ENCODE results near the gene HS1BP3. TPM values are rescaled to one million over a fixed set of nuclear protein-coding genes. Genes with fewer than 3 reads are reported as not detected.

The HS1BP3 gene
- total and polyA plus RNA-seq, 2 donors (not counting 3 experiments of a cell fraction or from before 2014, with no cell fraction given): 27.4 to 33.1 TPM

DNA sequence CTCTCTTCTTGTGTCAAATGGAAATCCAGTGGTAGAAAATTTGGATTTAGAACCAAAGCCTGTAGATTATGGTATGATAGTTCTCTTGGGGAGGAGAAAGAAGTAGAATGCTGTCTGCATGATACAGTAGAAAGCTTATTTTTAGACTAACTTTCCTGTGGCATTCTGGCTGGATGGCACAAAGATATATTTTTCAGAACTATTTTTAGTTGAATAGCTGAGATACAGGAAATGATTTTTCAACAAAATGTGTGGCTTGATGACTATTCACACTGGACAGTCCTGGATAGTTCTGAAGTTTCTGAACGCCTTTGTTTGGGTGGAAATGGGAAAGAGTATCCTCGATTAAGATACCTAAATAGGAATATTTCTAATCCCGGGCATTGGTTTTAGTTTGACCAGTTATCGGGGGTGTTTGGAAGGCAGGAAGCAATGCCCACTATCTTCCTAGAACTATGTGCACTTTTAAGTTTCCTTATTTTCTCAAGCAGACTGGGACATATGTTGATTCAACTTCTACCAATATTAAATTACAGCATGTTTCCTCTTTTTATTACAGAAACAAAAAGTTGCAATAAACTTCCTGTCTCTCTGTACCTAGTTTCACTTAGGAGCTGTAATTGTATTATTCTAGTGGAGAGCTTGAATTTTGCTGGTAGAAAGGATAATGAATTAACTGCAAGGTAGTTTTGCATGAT, 48.2 kb upstream of the HS1BP3 start:
- H3K9ac ChIP-seq (replicated peaks; ENCODE audit: extremely low read depth, insufficient read depth, low read length): peak overlapping the region; percentile 11
- dilution Hi-C loops (cut with MboI; ENCODE audit: extremely low pct_ligation_motif_present, low sequenced_read_pairs) (no loop called here), intact Hi-C loops (cut with micrococcal nuclease) (no loop called here)
- DNase-seq (ENCODE audit: low read depth, low spot score) (peak; percentile 59), FAIRE-seq (peak; percentile 40)
- peak overlapping the region; percentile 12 for H3K27ac ChIP-seq (ENCODE audit: insufficient read depth, low read depth, low read length)
- BruUV-seq (replicated peaks): no TSS peak
- no peaks in the 10 kb centered on the region for H3K9me3 ChIP-seq (replicated peaks; ENCODE audit: control insufficient read depth, insufficient read depth, low read length)
- H3K4me1 ChIP-seq (ENCODE audit: control insufficient read depth, extremely low read depth, insufficient read depth, low read length): peaks cover 15% of the 10 kb centered on the region
- peak overlapping the region; percentile 57 for H2AFZ ChIP-seq (ENCODE audit: low read depth, low read length)
- H3K9me1 ChIP-seq (replicated peaks; ENCODE audit: control insufficient read depth, extremely low read depth, insufficient read depth, low read length): no peaks in the 10 kb centered on the region
- H3K4me2 ChIP-seq (ENCODE audit: insufficient read depth, low read length): peak overlapping the region; percentile 80
- no peaks in the 10 kb centered on the region for H3K27me3 ChIP-seq (ENCODE audit: control insufficient read depth in 2 of 2, insufficient read depth in 2 of 2, low read length in 2 of 2)
- peak overlapping the region in 1 of 3 experiments; percentile 39 for H3K4me3 ChIP-seq (replicated peaks in 1 of 3; ENCODE audit: insufficient read depth in 1 of 3, low read depth in 1 of 3, low read length in 3 of 3)
- POLR2A ChIA-PET: interaction anchor here (1.0 kb wide), 1 partner anchor 22 kb away, joined by 3 read pairs; no protein-coding TSS in a partner anchor
- CTCF ChIA-PET: interaction anchor here (0.8 to 2.6 kb wide), 12 partner anchors 8 to 264 kb away, joined by 3 to 9 read pairs (median 4); partner anchors contain the start of genes GDF7 and HS1BP3
- TF ChIP-seq GATA2 (IDR thresholded peaks at IDR 0.05; ENCODE audit: insufficient read depth, insufficient read length, low read depth, low read length) (no peak), POLR2AphosphoS5 (IDR thresholded peaks at IDR 0.05; ENCODE audit: insufficient read depth, low read depth, low read length) (no peak), EZH2 (IDR thresholded peaks at IDR 0.05; ENCODE audit: borderline replicate concordance, low read depth, low read length, severe bottlenecking) (no peak), CTCF (IDR thresholded peaks at IDR 0.05; ENCODE audit: extremely low read depth in 1 of 2, insufficient read depth in 1 of 2, low read depth in 1 of 2, low read length in 2 of 2) (no peak), JUN (IDR thresholded peaks at IDR 0.05; ENCODE audit: borderline replicate concordance, insufficient read depth, insufficient read length, low read depth) (no peak), MAX (IDR thresholded peaks at IDR 0.05; ENCODE audit: insufficient read depth, insufficient read length) (no peak), POLR2A (IDR thresholded peaks at IDR 0.05; ENCODE audit: low read depth, low read length) (no peak), FOS (IDR thresholded peaks at IDR 0.05; ENCODE audit: borderline replicate concordance, insufficient read depth, low read length) (no peak), MYC (IDR thresholded peaks at IDR 0.05; ENCODE audit: low read depth, low read length) (no peak)
- H4K20me1 ChIP-seq (replicated peaks; ENCODE audit: control insufficient read depth, extremely low read depth, insufficient read depth, low read length): no peaks in the 10 kb centered on the region
- H3K79me2 ChIP-seq (ENCODE audit: control insufficient read depth, insufficient read depth, low read length): no peaks in the 10 kb centered on the region
- H3K36me3 ChIP-seq (ENCODE audit: control insufficient read depth in 2 of 2, extremely low read depth in 1 of 2, insufficient read depth in 2 of 2, low read length in 2 of 2): peaks cover 0 to 6% of the 10 kb centered on the region in 2 experiments
